ENCODE data around the gene TARS3. TPM values are rescaled to one million over a fixed set of nuclear protein-coding genes. Genes with fewer than 3 reads are reported as not detected.

TARS3 gene
- total RNA-seq, 2 experiments from 2014 or later: 13.9 to 16.9 TPM

- no peaks in the 10 kb centered on the region for H3K27me3 Mint-ChIP-seq
- no peak for DNase-seq
- H3K36me3 Mint-ChIP-seq: no peaks in the 10 kb centered on the region
- POLR2A ChIA-PET: no interaction called here
- H3K4me3 Mint-ChIP-seq: no peak overlapping the region
- no peak for ATAC-seq (ENCODE audit: low read depth)
- H3K27ac Mint-ChIP-seq: no peak overlapping the region
- no peaks in the 10 kb centered on the region for H3K4me1 Mint-ChIP-seq
- no peaks in the 10 kb centered on the region for H3K9me3 Mint-ChIP-seq
These were observed 113.3 kb downstream of the TARS3 start for GRCh38 chr15:101611007-101611406.

GRCh38 chr15:101610611-101611000, 113.7 kb downstream of the TARS3 start:
- Mint-ChIP-seq H3K27ac (no peak overlapping the region), H3K27me3 (no peaks in the 10 kb centered on the region), H3K36me3 (no peaks in the 10 kb centered on the region), H3K4me3 (no peak overlapping the region), H3K4me1 (no peaks in the 10 kb centered on the region), H3K9me3 (no peaks in the 10 kb centered on the region)
- ATAC-seq (ENCODE audit: low read depth) (no peak), DNase-seq (no peak)
- POLR2A ChIA-PET: no interaction called here

GRCh38 chr15:101609742-101610610, 114.3 kb downstream of the TARS3 start:
- no peak overlapping the region for H3K4me3 Mint-ChIP-seq
- no peaks in the 10 kb centered on the region for H3K4me1 Mint-ChIP-seq
- ATAC-seq (ENCODE audit: low read depth) (no peak), DNase-seq (no peak)
- H3K27ac Mint-ChIP-seq: no peak overlapping the region
- POLR2A ChIA-PET: no interaction called here
- H3K36me3 Mint-ChIP-seq: no peaks in the 10 kb centered on the region
- H3K27me3 Mint-ChIP-seq: no peaks in the 10 kb centered on the region
- H3K9me3 Mint-ChIP-seq: no peaks in the 10 kb centered on the region

GRCh38 chr15:101608201-101608600, 116.1 kb downstream of the TARS3 start:
- Mint-ChIP-seq H3K27me3 (peaks cover 5% of the 10 kb centered on the region), H3K4me1 (no peaks in the 10 kb centered on the region), H3K36me3 (no peaks in the 10 kb centered on the region), H3K9me3 (no peaks in the 10 kb centered on the region), H3K27ac (no peak overlapping the region), H3K4me3 (no peak overlapping the region)
- no peak for ATAC-seq (ENCODE audit: low read depth)
- POLR2A ChIA-PET: no interaction called here
- no peak for DNase-seq

- DNase-seq: no peak
- POLR2A ChIA-PET: no interaction called here
- H3K27ac Mint-ChIP-seq: no peak overlapping the region
- no peaks in the 10 kb centered on the region for H3K36me3 Mint-ChIP-seq
- no peaks in the 10 kb centered on the region for H3K9me3 Mint-ChIP-seq
- H3K4me3 Mint-ChIP-seq: no peak overlapping the region
- H3K4me1 Mint-ChIP-seq: no peaks in the 10 kb centered on the region
- ATAC-seq (ENCODE audit: low read depth): no peak
- H3K27me3 Mint-ChIP-seq: peaks cover 5% of the 10 kb centered on the region
These were observed 117.2 kb downstream of the TARS3 start for GRCh38 chr15:101607108-101607507.

- H3K27ac Mint-ChIP-seq: no peak overlapping the region
- no peak overlapping the region for H3K4me3 Mint-ChIP-seq
- H3K4me1 Mint-ChIP-seq: no peaks in the 10 kb centered on the region
- no peak for DNase-seq
- no peaks in the 10 kb centered on the region for H3K9me3 Mint-ChIP-seq
- H3K36me3 Mint-ChIP-seq: no peaks in the 10 kb centered on the region
- H3K27me3 Mint-ChIP-seq: peaks cover 14% of the 10 kb centered on the region
- POLR2A ChIA-PET: no interaction called here
- no peak for ATAC-seq (ENCODE audit: low read depth)
These were observed 120.0 kb downstream of the TARS3 start for GRCh38 chr15:101604124-101604874.

Other genes starting within 250 kb of the TARS3 start
- gene PCSK6, start 234.8 kb downstream of the TARS3 start, total RNA-seq: 1 to 10 TPM; 1.4 to 2.1 TPM
- gene TM2D3, start 72.1 kb downstream of the TARS3 start, total RNA-seq: 10 to 100 TPM; 42.7 to 45.8 TPM
- not detected for gene OR4F6, start 79.0 kb upstream of the TARS3 start, total RNA-seq
- gene OR4F15, start 87.7 kb upstream of the TARS3 start, total RNA-seq: not detected

All from activated naive CD8-positive, alpha-beta T cell treated with anti-CD3 and anti-CD28 coated beads, Interleukin-2, amount 10 ng/mL, durations not matched to agents 7 days and 5 days (primary cell).